ENCODE data around the gene CREBL2. TPM values are rescaled to one million over a fixed set of nuclear protein-coding genes. Genes with fewer than 3 reads are reported as not detected.

Gene CREBL2
- total and polyA plus RNA-seq, 2 donors (not counting 1 experiment from before 2014, with no cell fraction given), result 6.5 to 22.1 TPM

- no peak overlapping the region for H3K27ac Mint-ChIP-seq
- CTCF ChIA-PET, result interaction anchor here (1.0 to 1.4 kb wide), 2 partner anchors 28 to 55 kb away, joined by 3 read pairs; no protein-coding TSS in a partner anchor
- peaks cover 10% of the 10 kb centered on the region for H3K4me1 Mint-ChIP-seq
- Histone ChIP-seq H4K20me1 (ENCODE audit: control insufficient read depth, insufficient read depth, low read length, poor library complexity, severe bottlenecking) (peaks cover 15% of the 10 kb centered on the region), H3K4me1 (ENCODE audit: control insufficient read depth in 2 of 2, insufficient read depth in 2 of 2, low read length in 2 of 2) (peaks cover 0 to under 1% of the 10 kb centered on the region in 2 donors), H2AFZ (ENCODE audit: insufficient read depth, low read depth, low read length, poor library complexity, severe bottlenecking) (no peak overlapping the region), H3K4me2 (replicated peaks; ENCODE audit: low read depth, low read length, poor library complexity, severe bottlenecking) (no peak overlapping the region), H3K4me3 (ENCODE audit: control extremely low read depth in 1 of 5, extremely low read depth in 1 of 5, insufficient read depth in 1 of 5, low read depth in 2 of 5, low read length in 4 of 5) (no peak overlapping the region), H3K36me3 (replicated peaks in 1 of 2; ENCODE audit: control extremely low read depth in 1 of 2, control insufficient read depth in 1 of 2, extremely low read depth in 1 of 2, insufficient read depth in 2 of 2, low read length in 1 of 2) (no peaks in the 10 kb centered on the region), H3K9ac (ENCODE audit: low read length) (no peak overlapping the region), H3K9me3 (ENCODE audit: control extremely low read depth in 1 of 3, control insufficient read depth in 2 of 3, insufficient read depth in 1 of 3, low read length in 2 of 3) (peaks cover 0 to 5% (median 3%) of the 10 kb centered on the region in 3 donors), H3K27ac (ENCODE audit: low read length in 2 of 2) (no peak overlapping the region), H3K27me3 (replicated peaks in 1 of 4; ENCODE audit: control extremely low read depth in 1 of 4, control insufficient read depth in 3 of 4, insufficient read depth in 4 of 4, low read length in 3 of 4) (no peaks in the 10 kb centered on the region), H3K79me2 (ENCODE audit: control insufficient read depth, insufficient read depth, low read length) (peaks cover 64% of the 10 kb centered on the region)
- intact Hi-C loops (cut with micrococcal nuclease), result no loop called here
- no peaks in the 10 kb centered on the region for H3K27me3 Mint-ChIP-seq
- ATAC-seq (ENCODE audit: low read depth), result no peak
- WGBS (ENCODE audit: insufficient coverage), result no CpG with 5 or more reads among the region's 2 CpGs
- DNase-seq, result no peak
- TF ChIP-seq EZH2 (IDR thresholded peaks at IDR 0.05; ENCODE audit: borderline replicate concordance, insufficient read depth, low read depth, low read length, poor library complexity, severe bottlenecking) (no peak), CTCF (IDR thresholded peaks at IDR 0.05) (no peak)
- peaks cover 2% of the 10 kb centered on the region for H3K9me3 Mint-ChIP-seq (ENCODE audit: insufficient read depth)
- POLR2A ChIA-PET, result no interaction called here
- H3K4me3 Mint-ChIP-seq, result no peak overlapping the region
Observed at GRCh38 chr12:12627308-12627827, 15.7 kb downstream of the CREBL2 start.

- Mint-ChIP-seq H3K4me3 (no peak overlapping the region), H3K9me3 (ENCODE audit: insufficient read depth) (peaks cover 2% of the 10 kb centered on the region), H3K27me3 (no peaks in the 10 kb centered on the region), H3K27ac (no peak overlapping the region), H3K4me1 (peaks cover 6% of the 10 kb centered on the region)
- peaks cover 0 to 5% (median 3%) of the 10 kb centered on the region in 3 donors for H3K9me3 ChIP-seq (ENCODE audit: control extremely low read depth in 1 of 3, control insufficient read depth in 2 of 3, insufficient read depth in 1 of 3, low read length in 2 of 3)
- no peak overlapping the region for H2AFZ ChIP-seq (ENCODE audit: insufficient read depth, low read depth, low read length, poor library complexity, severe bottlenecking)
- ATAC-seq (ENCODE audit: low read depth) (no peak), DNase-seq (no peak)
- no CpG with 5 or more reads among the region's 4 CpGs for WGBS (ENCODE audit: insufficient coverage)
- H3K36me3 ChIP-seq (replicated peaks in 1 of 2; ENCODE audit: control extremely low read depth in 1 of 2, control insufficient read depth in 1 of 2, extremely low read depth in 1 of 2, insufficient read depth in 2 of 2, low read length in 1 of 2), result no peaks in the 10 kb centered on the region
- intact Hi-C loops (cut with micrococcal nuclease), result no loop called here
- POLR2A ChIA-PET, result no interaction called here
- no peaks in the 10 kb centered on the region for H3K4me1 ChIP-seq (ENCODE audit: control insufficient read depth in 2 of 2, insufficient read depth in 2 of 2, low read length in 2 of 2)
- H3K4me2 ChIP-seq (replicated peaks; ENCODE audit: low read depth, low read length, poor library complexity, severe bottlenecking), result no peak overlapping the region
- CTCF ChIA-PET, result no interaction called here
- H3K27ac ChIP-seq (ENCODE audit: low read length in 2 of 2), result no peak overlapping the region
- peaks cover 15% of the 10 kb centered on the region for H4K20me1 ChIP-seq (ENCODE audit: control insufficient read depth, insufficient read depth, low read length, poor library complexity, severe bottlenecking)
- no peak overlapping the region for H3K4me3 ChIP-seq (ENCODE audit: control extremely low read depth in 1 of 5, extremely low read depth in 1 of 5, insufficient read depth in 1 of 5, low read depth in 2 of 5, low read length in 4 of 5)
- H3K79me2 ChIP-seq (ENCODE audit: control insufficient read depth, insufficient read depth, low read length), result peaks cover 62% of the 10 kb centered on the region
- TF ChIP-seq EZH2 (IDR thresholded peaks at IDR 0.05; ENCODE audit: borderline replicate concordance, insufficient read depth, low read depth, low read length, poor library complexity, severe bottlenecking) (no peak), CTCF (IDR thresholded peaks at IDR 0.05) (no peak)
- no peak overlapping the region for H3K9ac ChIP-seq (ENCODE audit: low read length)
- no peaks in the 10 kb centered on the region for H3K27me3 ChIP-seq (replicated peaks in 1 of 4; ENCODE audit: control extremely low read depth in 1 of 4, control insufficient read depth in 3 of 4, insufficient read depth in 4 of 4, low read length in 3 of 4)
Observed at GRCh38 chr12:12628013-12628412, 16.3 kb downstream of the CREBL2 start.
